GM12801 (cell line): ENCODE measurements around the gene ZNF564.

ENCODE experiments used
- CTCF ChIP-seq: IDR thresholded peaks from one replicate; pipeline ENCODE4 v1.5.1; 2011; ENCODE audit warnings: control low read depth; ENCODE audit not compliant: insufficient read length; ENCODE audit errors: extremely low read depth

ZNF564 gene

GRCh38 chr19:12481781-12482508 lies 69.3 kb downstream of the ZNF564 start:
- TF ChIP-seq CTCF = no peak

- TF ChIP-seq CTCF = no peak
Measured at GRCh38 chr19:12478234-12478941, 72.9 kb downstream of the ZNF564 start.
